Right lobe of liver (tissue), 4 donors: ENCODE measurements around the gene MYO15B.

Source experiments
- CTCF ChIP-seq, 4 donors: fragments of 200-600 bp in 3 of 4; fragments of 450-650 bp in 1 of 4; IDR thresholded peaks; one replicate each; pipeline versions ENCODE4 v1.5.1 to v1.8.0; 2016 to 2022; ENCODE audit warnings: antibody characterized with exemption in 4 of 4, mild to moderate bottlenecking in 2 of 4
- POLR2A ChIP-seq: fragments of 450-650 bp; IDR thresholded peaks from one replicate; pipeline ENCODE4 v1.6.1; 2017; ENCODE audit warnings: antibody characterized with exemption, mild to moderate bottlenecking
- donor health status: DM: no; HTN: no; CAD: no.
- donor health status: DM: no; HTN: no; CAD: no.
- donor health status: DM: no; HTN: yes; CAD: no.

- peak; percentile 20 to 49 (median 40) for TF ChIP-seq CTCF (IDR thresholded peaks at IDR 0.05)
- TF ChIP-seq POLR2A: no peak
Measured at GRCh38 chr17:75625813-75626486, 38.4 kb downstream of the MYO15B start.
